Right lobe of liver (tissue), 6 donors: ENCODE results near the gene C9orf85. TPM values are rescaled to one million over a fixed set of nuclear protein-coding genes. Genes with fewer than 3 reads are reported as not detected.

Source experiments
- ATAC-seq, 4 donors: fragments of 200-7000 bp; cut with Tn5 transposase; one replicate each; pipeline ENCODE4 v1.9.1; 2020; ENCODE audit warnings: mild to moderate bottlenecking in 4 of 4, moderate library complexity in 4 of 4
- DNase-seq, 3 donors: peaks; one replicate each; pipeline ENCODE4 v3.0.0-alpha.2; 2020
- H3K27ac ChIP-seq, 3 donors: fragments of 200-600 bp; one replicate each; pipeline ENCODE4 v1.8.0; 2022
- H3K27me3 ChIP-seq, 2 donors: fragments of 200-600 bp; one replicate each; pipeline ENCODE4 v1.8.0; 2022
- H3K36me3 ChIP-seq, 4 donors: fragments of 200-600 bp; sonication (generic) in 1 of 4; one replicate each; pipeline versions ENCODE4 v1.5.1 to v1.8.0; 2017 to 2022; ENCODE audit warnings: control low read depth in 1 of 4
- H3K4me1 ChIP-seq, 4 donors: fragments of 200-600 bp; sonication (generic) in 1 of 4; one replicate each; pipeline versions ENCODE4 v1.5.1 to v1.8.0; 2017 to 2022; ENCODE audit warnings: control low read depth in 1 of 4
- H3K4me3 ChIP-seq, 3 donors: fragments of 200-600 bp; one replicate each; pipeline ENCODE4 v1.8.0; 2022
- H3K9me3 ChIP-seq, 4 donors: fragments of 200-600 bp; sonication (generic) in 1 of 4; one replicate each; pipeline versions ENCODE4 v1.5.1 to v1.8.0; 2017 to 2022; ENCODE audit warnings: control low read depth in 1 of 4
- CTCF ChIP-seq, 4 donors: fragments of 200-600 bp in 3 of 4; fragments of 450-650 bp in 1 of 4; IDR thresholded peaks; one replicate each; pipeline versions ENCODE4 v1.5.1 to v1.8.0; 2016 to 2022; ENCODE audit warnings: antibody characterized with exemption in 4 of 4, mild to moderate bottlenecking in 2 of 4
- POLR2A ChIP-seq: fragments of 450-650 bp; IDR thresholded peaks from one replicate; pipeline ENCODE4 v1.6.1; 2017; ENCODE audit warnings: antibody characterized with exemption, mild to moderate bottlenecking
- WGBS: methylation state at CpG from one replicate; pipeline ENCODE4 v1.1.6; 2018; ENCODE audit warnings: low coverage, low lambda C conversion rate; ENCODE audit not compliant: insufficient coverage; ENCODE audit errors: missing lambda C conversion rate; 5-methylcytosine and 5-hydroxymethylcytosine counted together
- intact Hi-C, 2 donors: fragments of 100-400 bp; cut with DNase I; formaldehyde crosslinking; loops; one replicate each; pipeline versions ENCODE4 v1.11.2 to v1.14.1; 2022
- total RNA-seq, 6 experiments: library from RNA; depleted of rRNA in 2 of 6; stranded (reverse); fragments of >200 nt in 2 of 6; fragmentation: NEBNext Ultra II Directional in 3 of 6; extraction: Animal tissue kit (Norgen Biotek cat#: 25700) in 3 of 6; gene quantifications; one replicate each; pipeline versions ENCODE4 v1.1.0 to v1.2.4, GENCODE V29; 2016 to 2023
- donor health status: DM: no; HTN: yes; CAD: no.
- donor health status: DM: no; HTN: no; CAD: no.
- donor health status: DM: no; HTN: no; CAD: no.
- donor health status: DM: no; HTN: yes; CAD: no.
- donor health status: DM: no; HTN: yes; CAD: no.

The C9orf85 gene
- total RNA-seq, 6 experiments from 2014 or later: 3.8 to 8.6 (median 6.3) TPM

GRCh38 chr9:71929223-71929622 lies 17.8 kb downstream of the C9orf85 start:
- ATAC-seq: no peak
- WGBS: 92% methylated on average over 2 of the region's 2 CpGs
- no peaks in the 10 kb centered on the region for H3K36me3 ChIP-seq
- H3K4me3 ChIP-seq: no peak overlapping the region
- no peak overlapping the region for H3K27ac ChIP-seq
- no peaks in the 10 kb centered on the region for H3K9me3 ChIP-seq
- peaks cover 0 to 7% (median 2%) of the 10 kb centered on the region in 4 donors for H3K4me1 ChIP-seq
- TF ChIP-seq POLR2A (no peak), CTCF (IDR thresholded peaks at IDR 0.05) (no peak)
- intact Hi-C loops: no loop called here
- H3K27me3 ChIP-seq: no peaks in the 10 kb centered on the region
- no peak for DNase-seq

- WGBS: 80% methylated on average over 2 of the region's 2 CpGs
- no peak for ATAC-seq
- intact Hi-C loops: no loop called here
Measured at GRCh38 chr9:71929791-71930440, 18.5 kb downstream of the C9orf85 start.

GRCh38 chr9:71931166-71931565 lies 19.7 kb downstream of the C9orf85 start:
- H3K9me3 ChIP-seq: no peaks in the 10 kb centered on the region
- H3K27me3 ChIP-seq: no peaks in the 10 kb centered on the region
- ATAC-seq: no peak
- no peak for DNase-seq
- intact Hi-C loops: no loop called here
- peaks cover 0 to 7% (median 2%) of the 10 kb centered on the region in 4 donors for H3K4me1 ChIP-seq
- no peaks in the 10 kb centered on the region for H3K36me3 ChIP-seq
- no peak for TF ChIP-seq POLR2A
- TF ChIP-seq CTCF (IDR thresholded peaks at IDR 0.05): no peak
- WGBS: 47% methylated on average over 2 of the region's 2 CpGs
- no peak overlapping the region for H3K27ac ChIP-seq
- H3K4me3 ChIP-seq: no peak overlapping the region

More at GRCh38 chr9:71929791-71930440, 18.5 kb downstream of the C9orf85 start:
- DNase-seq: no peak
- Histone ChIP-seq H3K9me3 (no peaks in the 10 kb centered on the region), H3K27me3 (no peaks in the 10 kb centered on the region), H3K4me3 (no peak overlapping the region), H3K27ac (no peak overlapping the region), H3K4me1 (peaks cover 0 to 7% (median 2%) of the 10 kb centered on the region in 4 donors), H3K36me3 (no peaks in the 10 kb centered on the region)
- TF ChIP-seq POLR2A (no peak), CTCF (IDR thresholded peaks at IDR 0.05) (no peak)

GRCh38 chr9:71936066-71936465 lies 24.6 kb downstream of the C9orf85 start:
- ATAC-seq: no peak
- no peak overlapping the region for H3K4me3 ChIP-seq
- WGBS: 90% methylated on average over 1 of the region's 1 CpG

More at GRCh38 chr9:71936066-71936465, 24.6 kb downstream of the C9orf85 start:
- Histone ChIP-seq H3K4me1 (no peaks in the 10 kb centered on the region), H3K36me3 (no peaks in the 10 kb centered on the region), H3K27ac (no peak overlapping the region), H3K27me3 (no peaks in the 10 kb centered on the region), H3K9me3 (no peaks in the 10 kb centered on the region)
- TF ChIP-seq CTCF (IDR thresholded peaks at IDR 0.05) (no peak), POLR2A (no peak)
- intact Hi-C loops: no loop called here
- no peak for DNase-seq
